ENCODE results near the gene CR1L. TPM values are rescaled to one million over a fixed set of nuclear protein-coding genes. Genes with fewer than 3 reads are reported as not detected.

Gene CR1L
- total and polyA plus RNA-seq, 2 of the 8 experiments (the other 6 are each of a cell fraction or from before 2014, with no cell fraction given): 0.39 TPM; not detected in 1

GRCh38 chr1:207691841-207692240 lies 46.9 kb downstream of the CR1L start:
- Histone ChIP-seq H4K20me1 (replicated peaks in 1 of 2; ENCODE audit: control insufficient read depth in 1 of 2, insufficient read depth in 2 of 2, low read length in 2 of 2) (no peaks in the 10 kb centered on the region), H3K14ac (ENCODE audit: insufficient read length) (no peak overlapping the region), H3K9ac (replicated peaks in 1 of 4; ENCODE audit: extremely low read depth in 1 of 4, low read depth in 3 of 4, low read length in 3 of 4) (no peak overlapping the region), H3K9me3 (ENCODE audit: insufficient read depth in 2 of 2, low read depth in 1 of 2, low read length in 1 of 2) (no peaks in the 10 kb centered on the region), H2AFZ (ENCODE audit: low read length) (0 out of 2 replicates have a peak overlapping the region, but pooled peaks have one; percentile 31), H2BK120ac (replicated peaks; ENCODE audit: low read depth, low read length) (no peak overlapping the region), H4K8ac (ENCODE audit: extremely low read depth, insufficient read depth, low read length) (no peak overlapping the region), H2BK12ac (ENCODE audit: low read depth, low read length) (no peak overlapping the region), H2BK15ac (ENCODE audit: low read length) (no peak overlapping the region), H3K4me2 (ENCODE audit: insufficient read depth in 1 of 2, low read depth in 2 of 2, low read length in 2 of 2) (no peak overlapping the region), H4K91ac (replicated peaks; ENCODE audit: insufficient read length, low read length) (no peak overlapping the region), H4K5ac (ENCODE audit: insufficient read length, low read depth, low read length) (no peak overlapping the region), H3K23me2 (ENCODE audit: low read depth, low read length) (no peaks in the 10 kb centered on the region), H2AK5ac (ENCODE audit: low read depth, low read length) (no peak overlapping the region), H3K36me3 (ENCODE audit: control insufficient read depth in 2 of 4, insufficient read depth in 4 of 4, low read length in 3 of 4) (no peaks in the 10 kb centered on the region), H3K56ac (replicated peaks; ENCODE audit: insufficient read length, low read depth, low read length) (no peak overlapping the region), H3K18ac (ENCODE audit: extremely low read depth, low read length) (no peak overlapping the region), H2BK20ac (ENCODE audit: low read length) (no peak overlapping the region), H3K79me1 (ENCODE audit: low read depth, low read length) (no peaks in the 10 kb centered on the region), H3K27me3 (replicated peaks in 1 of 4; ENCODE audit: control insufficient read depth in 3 of 4, extremely low read depth in 1 of 4, insufficient read depth in 3 of 4, low read length in 3 of 4) (no peaks in the 10 kb centered on the region), H3K23ac (ENCODE audit: insufficient read length) (no peak overlapping the region), H3K4ac (replicated peaks; ENCODE audit: insufficient read length, low read depth, low read length) (no peak overlapping the region), H3K4me3 (ENCODE audit: extremely low read depth in 1 of 4, insufficient read depth in 2 of 4, low read depth in 3 of 4, low read length in 4 of 4) (no peak overlapping the region), H2BK5ac (ENCODE audit: low read depth, low read length) (no peak overlapping the region), H3K27ac (ENCODE audit: low read depth, low read length) (no peak overlapping the region), H3K4me1 (replicated peaks in 1 of 4; ENCODE audit: control insufficient read depth in 3 of 4, insufficient read depth in 4 of 4, low read length in 3 of 4) (peaks cover 0 to 2% (median 0%) of the 10 kb centered on the region in 4 experiments; a peak in 1 of 7 replicates), H3K79me2 (ENCODE audit: control insufficient read depth in 1 of 2, insufficient read depth in 2 of 2, low read length in 2 of 2) (no peaks in the 10 kb centered on the region)
- CTCF ChIA-PET (ENCODE audit: partially characterized antibody): interaction anchor here (0.6 to 1.1 kb wide), 4 partner anchors 12 to 72 kb away, joined by 3 to 4 read pairs (median 4); no protein-coding TSS in a partner anchor
- POLR2A ChIA-PET (ENCODE audit: partially characterized antibody): no interaction called here
- FAIRE-seq: peak; percentile 24
- 96% methylated on average over 11 of the region's 11 CpGs; no CpG with 5 or more reads in 1 of the 2 experiments for WGBS, 2 experiments (ENCODE audit: extremely low coverage in 1 of 2, insufficient coverage in 1 of 2, insufficient read length in 1 of 2, insufficient replicate concordance in 2 of 2, low coverage in 1 of 2, low lambda C conversion rate in 2 of 2, missing lambda C conversion rate in 1 of 2)
- no peak for DNase-seq (ENCODE audit: low read depth in 1 of 2, low spot score in 2 of 2)
- TF ChIP-seq CBX5 (IDR thresholded peaks at IDR 0.05; ENCODE audit: low read depth, low read length) (no peak), TAF1 (IDR thresholded peaks at IDR 0.05; ENCODE audit: low read depth, low read length) (no peak), JUND (IDR thresholded peaks at IDR 0.05; ENCODE audit: low read length) (no peak), MAX (IDR thresholded peaks at IDR 0.05) (no peak)
- TF ChIP-seq, protein P1, sequence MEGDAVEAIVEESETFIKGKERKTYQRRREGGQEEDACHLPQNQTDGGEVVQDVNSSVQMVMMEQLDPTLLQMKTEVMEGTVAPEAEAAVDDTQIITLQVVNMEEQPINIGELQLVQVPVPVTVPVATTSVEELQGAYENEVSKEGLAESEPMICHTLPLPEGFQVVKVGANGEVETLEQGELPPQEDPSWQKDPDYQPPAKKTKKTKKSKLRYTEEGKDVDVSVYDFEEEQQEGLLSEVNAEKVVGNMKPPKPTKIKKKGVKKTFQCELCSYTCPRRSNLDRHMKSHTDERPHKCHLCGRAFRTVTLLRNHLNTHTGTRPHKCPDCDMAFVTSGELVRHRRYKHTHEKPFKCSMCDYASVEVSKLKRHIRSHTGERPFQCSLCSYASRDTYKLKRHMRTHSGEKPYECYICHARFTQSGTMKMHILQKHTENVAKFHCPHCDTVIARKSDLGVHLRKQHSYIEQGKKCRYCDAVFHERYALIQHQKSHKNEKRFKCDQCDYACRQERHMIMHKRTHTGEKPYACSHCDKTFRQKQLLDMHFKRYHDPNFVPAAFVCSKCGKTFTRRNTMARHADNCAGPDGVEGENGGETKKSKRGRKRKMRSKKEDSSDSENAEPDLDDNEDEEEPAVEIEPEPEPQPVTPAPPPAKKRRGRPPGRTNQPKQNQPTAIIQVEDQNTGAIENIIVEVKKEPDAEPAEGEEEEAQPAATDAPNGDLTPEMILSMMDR (IDR thresholded peaks at IDR 0.05; ENCODE audit: control extremely low read depth in 1 of 3, insufficient read depth in 1 of 3, low read depth in 1 of 3, low read length in 3 of 3): no peak
